GM12874 (cell line): ENCODE data around the gene KREMEN1.

ENCODE experiments used
- TF ChIP-seq, protein P1 (sequence below): IDR thresholded peaks from 2 replicates; pipeline ENCODE4 v1.5.1; 2011; ENCODE audit warnings: low read depth, mild to moderate bottlenecking, control low read depth, low read length, moderate library complexity; ENCODE audit not compliant: insufficient read depth

KREMEN1 gene

DNA sequence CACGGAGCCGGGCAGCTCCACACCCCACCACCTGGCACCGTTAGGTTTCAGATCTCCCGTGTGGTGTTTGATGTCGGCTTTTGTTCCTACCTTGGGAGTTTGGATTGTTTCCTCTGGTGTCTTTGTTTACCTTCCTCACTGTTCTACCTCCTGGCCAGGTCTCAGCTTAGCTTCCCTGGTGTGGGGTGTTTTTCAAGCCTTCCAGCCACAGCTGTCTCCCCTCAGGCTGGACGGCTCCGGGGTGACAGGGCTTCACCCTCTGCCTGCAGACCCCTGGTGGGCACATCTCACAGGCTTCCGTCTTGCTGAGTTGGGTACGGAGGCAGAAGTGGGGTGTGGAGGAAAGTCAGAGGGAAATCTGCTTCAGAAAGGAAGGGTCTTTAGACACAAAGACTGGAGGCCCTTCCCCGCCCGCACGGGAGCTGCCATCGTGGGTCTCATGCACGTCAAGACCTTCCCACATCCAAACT is 73.3 kb downstream of the KREMEN1 start:
- TF ChIP-seq, protein P1, sequence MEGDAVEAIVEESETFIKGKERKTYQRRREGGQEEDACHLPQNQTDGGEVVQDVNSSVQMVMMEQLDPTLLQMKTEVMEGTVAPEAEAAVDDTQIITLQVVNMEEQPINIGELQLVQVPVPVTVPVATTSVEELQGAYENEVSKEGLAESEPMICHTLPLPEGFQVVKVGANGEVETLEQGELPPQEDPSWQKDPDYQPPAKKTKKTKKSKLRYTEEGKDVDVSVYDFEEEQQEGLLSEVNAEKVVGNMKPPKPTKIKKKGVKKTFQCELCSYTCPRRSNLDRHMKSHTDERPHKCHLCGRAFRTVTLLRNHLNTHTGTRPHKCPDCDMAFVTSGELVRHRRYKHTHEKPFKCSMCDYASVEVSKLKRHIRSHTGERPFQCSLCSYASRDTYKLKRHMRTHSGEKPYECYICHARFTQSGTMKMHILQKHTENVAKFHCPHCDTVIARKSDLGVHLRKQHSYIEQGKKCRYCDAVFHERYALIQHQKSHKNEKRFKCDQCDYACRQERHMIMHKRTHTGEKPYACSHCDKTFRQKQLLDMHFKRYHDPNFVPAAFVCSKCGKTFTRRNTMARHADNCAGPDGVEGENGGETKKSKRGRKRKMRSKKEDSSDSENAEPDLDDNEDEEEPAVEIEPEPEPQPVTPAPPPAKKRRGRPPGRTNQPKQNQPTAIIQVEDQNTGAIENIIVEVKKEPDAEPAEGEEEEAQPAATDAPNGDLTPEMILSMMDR, result no peak

DNA sequence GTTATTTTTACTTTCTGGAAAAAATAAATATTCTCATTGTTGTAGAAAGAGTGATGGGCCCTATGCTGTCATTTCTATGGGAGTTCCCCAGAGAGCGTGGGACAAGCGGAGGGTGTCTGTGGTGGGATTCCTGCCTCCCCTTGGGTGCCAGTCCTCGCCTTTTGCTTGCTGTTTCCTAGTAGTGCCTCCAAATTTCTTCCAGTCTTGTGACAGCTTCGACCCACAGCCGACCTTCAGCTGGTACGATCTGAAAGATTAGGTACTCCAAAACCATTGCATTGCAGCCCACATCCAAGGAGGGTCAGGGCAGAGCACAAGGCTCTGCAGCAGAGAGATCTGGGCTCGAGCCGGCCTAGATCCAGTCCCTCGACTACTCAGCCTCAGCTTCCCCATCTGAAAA is 73.9 kb downstream of the KREMEN1 start:
- TF ChIP-seq, protein P1, result no peak

GRCh38 chr22:29147331-29147899 is 74.6 kb downstream of the KREMEN1 start:
- TF ChIP-seq, protein P1, result no peak

DNA sequence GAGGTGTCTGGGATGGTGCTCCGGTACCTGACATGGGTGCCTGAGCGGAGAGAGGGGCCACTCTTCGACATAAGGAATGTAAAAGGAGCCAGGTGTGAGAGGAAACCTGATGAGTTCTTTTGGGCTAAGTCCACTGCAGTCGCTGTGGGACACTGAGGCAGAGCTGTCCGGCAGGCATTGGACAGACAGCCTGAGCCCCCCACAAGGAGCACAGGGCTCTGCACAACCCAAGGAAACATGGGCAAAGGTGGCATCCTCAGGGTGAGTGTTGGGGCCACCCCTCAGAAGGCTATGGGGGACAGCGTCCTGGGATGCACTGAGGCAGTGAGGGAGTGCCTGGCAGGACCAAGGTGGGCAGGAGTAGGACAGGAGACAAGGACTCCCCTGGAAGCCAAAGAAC is 75.2 kb downstream of the KREMEN1 start:
- TF ChIP-seq, protein P1, result no peak

DNA sequence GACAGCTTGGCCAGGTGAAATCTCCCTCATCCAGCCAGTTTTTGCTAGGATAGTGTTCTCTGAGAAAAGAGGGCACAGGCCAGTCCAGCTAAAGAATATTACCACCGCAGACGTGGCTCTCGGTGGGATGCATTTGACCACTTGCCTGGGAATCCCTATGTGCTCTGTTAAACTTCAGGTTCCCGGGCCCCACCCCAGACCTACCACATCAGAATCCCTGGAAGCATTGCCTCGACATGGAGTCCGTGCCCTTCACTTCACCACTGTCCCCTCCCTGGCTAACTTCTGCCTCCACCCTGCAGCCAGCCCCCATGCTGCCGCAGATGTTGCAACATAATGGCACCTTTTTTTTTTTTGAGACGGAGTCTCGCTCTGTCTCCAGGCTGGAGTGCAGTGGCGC is 76.0 kb downstream of the KREMEN1 start:
- TF ChIP-seq, protein P1, result no peak

GRCh38 chr22:29149841-29150555 is 77.2 kb downstream of the KREMEN1 start:
- TF ChIP-seq, protein P1, result no peak

GRCh38 chr22:29150701-29151100 is 77.9 kb downstream of the KREMEN1 start:
- TF ChIP-seq, protein P1, result no peak
